ENCODE measurements around the gene SHROOM4.

SHROOM4 gene

GRCh38 chrX:50799531-50799961, 14.4 kb downstream of the SHROOM4 start:
- DNase-seq: peak; percentile 71
- Histone ChIP-seq H3K27me3 (replicated peaks) (no peaks in the 10 kb centered on the region), H3K36me3 (replicated peaks) (no peaks in the 10 kb centered on the region), H3K27ac (peak overlapping the region; percentile 66), H3K4me3 (ENCODE audit: low read depth, low read length) (no peak overlapping the region)
- in situ Hi-C loops (cut with HindIII; ENCODE audit: low pct_ligation_motif_present, low sequenced_read_pairs): no loop called here
- TF ChIP-seq, protein P1, sequence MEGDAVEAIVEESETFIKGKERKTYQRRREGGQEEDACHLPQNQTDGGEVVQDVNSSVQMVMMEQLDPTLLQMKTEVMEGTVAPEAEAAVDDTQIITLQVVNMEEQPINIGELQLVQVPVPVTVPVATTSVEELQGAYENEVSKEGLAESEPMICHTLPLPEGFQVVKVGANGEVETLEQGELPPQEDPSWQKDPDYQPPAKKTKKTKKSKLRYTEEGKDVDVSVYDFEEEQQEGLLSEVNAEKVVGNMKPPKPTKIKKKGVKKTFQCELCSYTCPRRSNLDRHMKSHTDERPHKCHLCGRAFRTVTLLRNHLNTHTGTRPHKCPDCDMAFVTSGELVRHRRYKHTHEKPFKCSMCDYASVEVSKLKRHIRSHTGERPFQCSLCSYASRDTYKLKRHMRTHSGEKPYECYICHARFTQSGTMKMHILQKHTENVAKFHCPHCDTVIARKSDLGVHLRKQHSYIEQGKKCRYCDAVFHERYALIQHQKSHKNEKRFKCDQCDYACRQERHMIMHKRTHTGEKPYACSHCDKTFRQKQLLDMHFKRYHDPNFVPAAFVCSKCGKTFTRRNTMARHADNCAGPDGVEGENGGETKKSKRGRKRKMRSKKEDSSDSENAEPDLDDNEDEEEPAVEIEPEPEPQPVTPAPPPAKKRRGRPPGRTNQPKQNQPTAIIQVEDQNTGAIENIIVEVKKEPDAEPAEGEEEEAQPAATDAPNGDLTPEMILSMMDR (IDR thresholded peaks at IDR 0.05; ENCODE audit: low read depth, low read length, missing control alignments): no peak

DNA sequence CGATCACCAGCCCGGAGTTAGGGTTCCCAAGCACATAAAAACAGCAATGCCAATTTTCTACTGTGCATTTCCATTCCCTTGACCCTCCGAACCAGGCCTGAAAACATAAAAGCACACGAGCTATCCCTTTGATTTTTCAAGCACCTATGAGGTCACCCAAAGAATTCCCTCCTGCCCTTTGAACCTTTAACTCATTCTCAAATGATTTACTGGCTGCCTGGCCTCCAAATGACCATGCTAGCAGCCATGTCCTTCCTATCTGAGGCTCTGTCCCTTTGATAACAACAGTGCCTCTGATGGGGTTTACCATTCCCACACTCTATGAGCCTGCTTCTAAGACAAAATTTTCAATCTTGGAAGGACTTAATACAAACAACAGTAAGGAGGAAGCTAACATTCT, 15.2 kb downstream of the SHROOM4 start:
- in situ Hi-C loops (cut with HindIII; ENCODE audit: low pct_ligation_motif_present, low sequenced_read_pairs): no loop called here
- no peak overlapping the region for H3K4me3 ChIP-seq (ENCODE audit: low read depth, low read length)
- no peak for DNase-seq
- TF ChIP-seq, protein P1 (IDR thresholded peaks at IDR 0.05; ENCODE audit: low read depth, low read length, missing control alignments): no peak
- H3K27ac ChIP-seq: peak overlapping the region; percentile 66
- no peaks in the 10 kb centered on the region for H3K36me3 ChIP-seq (replicated peaks)
- H3K27me3 ChIP-seq (replicated peaks): no peaks in the 10 kb centered on the region

DNA sequence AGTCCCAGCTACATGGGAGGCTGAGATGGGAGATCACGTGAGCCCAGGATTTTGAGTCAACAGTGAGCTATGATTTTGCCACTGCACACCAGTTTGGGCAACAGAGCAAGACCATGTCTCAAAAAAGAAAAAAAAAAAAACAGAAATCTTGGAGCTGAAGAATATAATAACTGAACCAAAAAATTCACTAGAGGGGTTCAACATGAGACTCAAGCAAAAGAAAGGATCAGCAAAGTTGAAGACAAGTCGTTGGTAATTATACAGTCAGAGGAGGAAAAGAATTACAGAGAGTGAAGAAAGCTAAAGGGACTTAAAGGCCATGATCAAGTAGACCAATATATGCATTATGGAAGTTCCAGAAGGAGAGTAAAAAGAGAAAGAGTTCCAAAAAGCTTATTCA, 26.9 kb downstream of the SHROOM4 start:
- H3K27ac ChIP-seq: no peak overlapping the region
- no peaks in the 10 kb centered on the region for H3K27me3 ChIP-seq (replicated peaks)
- no peak for DNase-seq
- in situ Hi-C loops (cut with HindIII; ENCODE audit: low pct_ligation_motif_present, low sequenced_read_pairs): no loop called here
- TF ChIP-seq, protein P1 (IDR thresholded peaks at IDR 0.05; ENCODE audit: low read depth, low read length, missing control alignments): no peak
- H3K4me3 ChIP-seq (ENCODE audit: low read depth, low read length): no peak overlapping the region
- no peaks in the 10 kb centered on the region for H3K36me3 ChIP-seq (replicated peaks)

DNA sequence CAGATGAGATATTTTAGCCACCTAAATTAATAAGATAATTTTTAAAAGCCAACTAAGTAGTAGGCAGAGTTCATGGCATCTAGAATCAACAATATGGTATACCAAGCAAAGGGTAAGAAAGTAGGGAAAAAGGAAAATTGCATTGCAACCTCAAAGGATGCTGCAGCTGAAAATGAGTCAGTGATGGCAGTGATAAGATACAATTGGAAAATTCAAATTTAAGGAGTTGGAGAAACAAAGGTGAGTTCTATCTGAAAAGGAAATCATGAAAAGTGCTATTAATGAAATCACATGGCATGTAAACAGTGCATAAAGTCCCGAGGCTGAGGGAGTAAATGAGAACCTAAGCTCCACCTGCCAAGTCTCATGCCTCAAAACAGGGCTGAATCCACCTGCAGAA, 33.9 kb downstream of the SHROOM4 start:
- in situ Hi-C loops (cut with HindIII; ENCODE audit: low pct_ligation_motif_present, low sequenced_read_pairs): no loop called here
- TF ChIP-seq, protein P1 (IDR thresholded peaks at IDR 0.05; ENCODE audit: low read depth, low read length, missing control alignments): no peak
- no peak for DNase-seq

DNA sequence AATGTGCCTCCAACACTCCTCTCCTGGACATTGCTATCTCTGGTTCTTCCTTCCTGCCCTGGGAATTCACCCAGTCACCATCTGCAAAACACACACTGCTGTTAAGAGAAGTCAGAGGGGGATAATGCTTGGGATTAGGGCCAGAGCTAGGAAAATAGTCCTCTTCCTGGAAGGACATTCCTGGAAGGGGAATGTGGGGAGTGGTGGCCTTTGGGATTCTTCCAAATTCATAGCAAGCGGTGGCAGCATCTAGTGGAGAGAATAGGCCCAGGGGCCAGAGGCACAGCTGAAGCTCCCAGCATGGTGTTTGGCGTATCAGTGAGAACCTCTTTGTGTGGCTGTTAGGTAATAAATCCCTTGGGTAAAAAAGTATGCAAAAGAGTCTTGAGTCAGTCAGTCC, 34.3 kb downstream of the SHROOM4 start:
- TF ChIP-seq, protein P1 (IDR thresholded peaks at IDR 0.05; ENCODE audit: low read depth, low read length, missing control alignments): no peak
- no peaks in the 10 kb centered on the region for H3K27me3 ChIP-seq (replicated peaks)
- no peak overlapping the region for H3K4me3 ChIP-seq (ENCODE audit: low read depth, low read length)
- in situ Hi-C loops (cut with HindIII; ENCODE audit: low pct_ligation_motif_present, low sequenced_read_pairs): no loop called here
- H3K36me3 ChIP-seq (replicated peaks): no peaks in the 10 kb centered on the region
- DNase-seq: no peak
- no peak overlapping the region for H3K27ac ChIP-seq

More for the DNA sequence above, 33.9 kb downstream of the SHROOM4 start:
- Histone ChIP-seq H3K27me3 (replicated peaks) (no peaks in the 10 kb centered on the region), H3K27ac (no peak overlapping the region), H3K4me3 (ENCODE audit: low read depth, low read length) (no peak overlapping the region), H3K36me3 (replicated peaks) (no peaks in the 10 kb centered on the region)

GRCh38 chrX:50778272-50778671, 35.7 kb downstream of the SHROOM4 start:
- DNase-seq: no peak
- TF ChIP-seq, protein P1 (IDR thresholded peaks at IDR 0.05; ENCODE audit: low read depth, low read length, missing control alignments): no peak
- no peaks in the 10 kb centered on the region for H3K36me3 ChIP-seq (replicated peaks)
- no peaks in the 10 kb centered on the region for H3K27me3 ChIP-seq (replicated peaks)
- no peak overlapping the region for H3K27ac ChIP-seq
- in situ Hi-C loops (cut with HindIII; ENCODE audit: low pct_ligation_motif_present, low sequenced_read_pairs): no loop called here
- no peak overlapping the region for H3K4me3 ChIP-seq (ENCODE audit: low read depth, low read length)
